HG03442 (cell line): ENCODE results near the gene BOC.
"Not testable (repeated sequence)": the region's sequence is repeated elsewhere in the genome, so short reads cannot be mapped to it uniquely, and the experiment has no call there.

Experiments used
- ATAC-seq: cut with Tn5 transposase; IDR thresholded peaks from one replicate; pipeline ENCODE4 v1.9.1; 2021; ENCODE audit warnings: mild to moderate bottlenecking, moderate library complexity; ENCODE audit not compliant: unreplicated experiment

BOC gene

GRCh38 chr3:113211330-113212149 is at the start of gene BOC:
TSS of gene BOC (plus strand) at chr3:113211557. CDS start at chr3:113249803, 38,246 bp downstream.
- ATAC-seq: no peak

GRCh38 chr3:113161661-113162060 is 49.7 kb upstream of the BOC start:
- ATAC-seq: no peak

- no peak for ATAC-seq
These were observed 48.2 kb upstream of the BOC start for GRCh38 chr3:113163152-113163551.

GRCh38 chr3:113165841-113166240 is 45.5 kb upstream of the BOC start:
- ATAC-seq: no peak

- ATAC-seq: no peak
These were observed 45.0 kb upstream of the BOC start for GRCh38 chr3:113166357-113166718.

GRCh38 chr3:113166719-113167492 is 44.5 kb upstream of the BOC start:
- no peak for ATAC-seq

- no peak for ATAC-seq
These were observed 43.2 kb upstream of the BOC start for GRCh38 chr3:113167825-113168801.

- ATAC-seq: no peak
These were observed 41.4 kb upstream of the BOC start for GRCh38 chr3:113169891-113170452.

- no peak for ATAC-seq
These were observed 40.6 kb upstream of the BOC start for GRCh38 chr3:113170771-113171170.

- not testable (repeated sequence) for ATAC-seq
These were observed 39.6 kb upstream of the BOC start for GRCh38 chr3:113171675-113172300.

GRCh38 chr3:113173102-113173501 is 38.3 kb upstream of the BOC start:
- no peak for ATAC-seq

- no peak for ATAC-seq
These were observed 37.1 kb upstream of the BOC start for GRCh38 chr3:113174304-113174703.

GRCh38 chr3:113174801-113175485 is 36.4 kb upstream of the BOC start:
- no peak for ATAC-seq

GRCh38 chr3:113177526-113177925 is 33.8 kb upstream of the BOC start:
- no peak for ATAC-seq

- no peak for ATAC-seq
These were observed 32.0 kb upstream of the BOC start for GRCh38 chr3:113179235-113179824.

- ATAC-seq: no peak
These were observed 27.4 kb upstream of the BOC start for GRCh38 chr3:113183748-113184661.

- ATAC-seq: no peak
These were observed 26.0 kb upstream of the BOC start for GRCh38 chr3:113185194-113185835.

- ATAC-seq: no peak
These were observed 24.8 kb upstream of the BOC start for GRCh38 chr3:113186566-113186965.
